GM19395 (cell line): ENCODE measurements around the gene SRRM5.

Experiments used
- ATAC-seq: cut with Tn5 transposase; IDR thresholded peaks from one replicate; pipeline ENCODE4 v1.9.1; 2021; ENCODE audit warnings: mild to moderate bottlenecking, moderate library complexity; ENCODE audit not compliant: unreplicated experiment

The SRRM5 gene

GRCh38 chr19:43662487-43662886 lies 50.6 kb downstream of the SRRM5 start:
- no peak for ATAC-seq

- no peak for ATAC-seq
Observed at GRCh38 chr19:43664018-43664417, 52.1 kb downstream of the SRRM5 start.
